Fibroblast of lung (primary cell): ENCODE results near the gene OMD. TPM values are rescaled to one million over a fixed set of nuclear protein-coding genes. Genes with fewer than 3 reads are reported as not detected.

ENCODE experiments used
- DNase-seq, 2 donors: peaks; one replicate each; pipeline versions ENCODE4 v3.0.0 to v3.0.0-alpha.2; 2010; ENCODE audit warnings: low read depth in 2 of 2
- H2AFZ ChIP-seq: 2 replicates; pipeline ENCODE4 v1.5.1; 2012; ENCODE audit warnings: low read length, control low read depth, inconsistent platforms
- H3K27ac ChIP-seq: 2 replicates; pipeline ENCODE4 v1.5.1; 2011; ENCODE audit warnings: low read length, control low read depth; ENCODE audit not compliant: insufficient read depth
- H3K27me3 ChIP-seq: 2 replicates; pipeline ENCODE4 v1.5.1; 2011; ENCODE audit warnings: mild to moderate bottlenecking, low read length; ENCODE audit not compliant: control insufficient read depth, insufficient read depth
- H3K36me3 ChIP-seq: 2 replicates; pipeline ENCODE4 v1.5.1; 2011; ENCODE audit warnings: low read length; ENCODE audit not compliant: control insufficient read depth, insufficient read depth
- H3K4me1 ChIP-seq: 2 replicates; pipeline ENCODE4 v1.5.1; 2011; ENCODE audit warnings: low read length; ENCODE audit not compliant: control insufficient read depth, insufficient read depth; ENCODE audit errors: extremely low read depth
- H3K4me2 ChIP-seq: 2 replicates; pipeline ENCODE4 v1.5.1; 2011; ENCODE audit warnings: low read length, control low read depth; ENCODE audit not compliant: insufficient read depth; ENCODE audit errors: extremely low read depth
- H3K4me3 ChIP-seq, 4 experiments: fragments of 200-600 bp in 1 of 4; sonication (generic) in 1 of 4; replicated peaks in 1 of 4; 2 replicates each; pipeline ENCODE4 v1.5.1; 2011 to 2016; ENCODE audit warnings: low read length in 4 of 4, low read depth in 3 of 4, mild to moderate bottlenecking in 3 of 4, control low read depth in 2 of 4, inconsistent platforms in 1 of 4, mixed read lengths in 1 of 4; ENCODE audit not compliant: insufficient read depth in 1 of 4; ENCODE audit errors: control extremely low read depth in 1 of 4
- H3K79me2 ChIP-seq: 2 replicates; pipeline ENCODE4 v1.5.1; 2012; ENCODE audit warnings: mild to moderate bottlenecking, low read length, inconsistent platforms; ENCODE audit not compliant: control insufficient read depth, insufficient read depth
- H3K9ac ChIP-seq: 2 replicates; pipeline ENCODE4 v1.5.1; 2011; ENCODE audit warnings: mild to moderate bottlenecking, low read length, control low read depth; ENCODE audit not compliant: insufficient read depth
- H3K9me3 ChIP-seq: 2 replicates; pipeline ENCODE4 v1.5.1; 2012; ENCODE audit warnings: low read depth, low read length; ENCODE audit not compliant: control insufficient read depth, insufficient read depth
- H4K20me1 ChIP-seq: 2 replicates; pipeline ENCODE4 v1.5.1; 2011; ENCODE audit warnings: low read length; ENCODE audit not compliant: control insufficient read depth, insufficient read depth; ENCODE audit errors: extremely low read depth
- CTCF ChIP-seq, 2 donors: IDR thresholded peaks in 1 of 2; conservative IDR thresholded peaks in 1 of 2; 1 replicate in 1 of 2; 2 replicates in 1 of 2; pipeline ENCODE4 v1.5.1; 2011 to 2012; ENCODE audit warnings: low read length in 2 of 2, control low read depth in 1 of 2, inconsistent platforms in 1 of 2, low read depth in 1 of 2, mild to moderate bottlenecking in 1 of 2
- EZH2 ChIP-seq: IDR thresholded peaks from 2 replicates; pipeline ENCODE4 v1.5.1; 2012; ENCODE audit warnings: low read length, control low read depth, mild to moderate bottlenecking; ENCODE audit errors: missing control alignments
- polyA plus RNA-seq, 2 donors: library from polyadenylated mRNA; depleted of rRNA in 1 of 2; stranded (reverse) in 1 of 2; unstranded in 1 of 2; fragments of >200 nt; gene quantifications; 2 replicates each; pipeline ENCODE4 v1.2.1, GENCODE V29; 2011 to 2012; ENCODE audit warnings: missing spikeins in 1 of 2
- total RNA-seq: library from RNA; depleted of rRNA; stranded (reverse); fragments of >200 nt; gene quantifications from 2 replicates; pipeline ENCODE4 v1.2.1, GENCODE V29; 2014

OMD gene
- total and polyA plus RNA-seq, 2 donors (not counting 1 experiment from before 2014, with no cell fraction given): 0.07 to 0.17 TPM

GRCh38 chr9:92438900-92439526, 14.7 kb upstream of the OMD start:
- Histone ChIP-seq H3K27me3 (no peaks in the 10 kb centered on the region), H3K36me3 (no peaks in the 10 kb centered on the region), H3K4me3 (no peak overlapping the region), H3K27ac (no peak overlapping the region), H3K79me2 (no peaks in the 10 kb centered on the region), H2AFZ (no peak overlapping the region), H3K9me3 (no peaks in the 10 kb centered on the region), H3K4me2 (no peak overlapping the region), H3K4me1 (no peaks in the 10 kb centered on the region), H3K9ac (no peak overlapping the region), H4K20me1 (no peaks in the 10 kb centered on the region)
- DNase-seq: peak in 1 of 2 donors; percentile 71
- TF ChIP-seq CTCF (conservative IDR thresholded peaks at IDR 0.05 in 1 of 2, IDR thresholded peaks at IDR 0.05 in 1 of 2; ENCODE audit: low read depth in 1 of 2, low read length in 2 of 2) (peak; percentile 6 to 12), EZH2 (no peak)

GRCh38 chr9:92435263-92435662, 11.0 kb upstream of the OMD start:
- no peak for TF ChIP-seq CTCF (conservative IDR thresholded peaks at IDR 0.05 in 1 of 2, IDR thresholded peaks at IDR 0.05 in 1 of 2; ENCODE audit: low read depth in 1 of 2, low read length in 2 of 2)
- TF ChIP-seq EZH2: no peak
- Histone ChIP-seq H3K79me2 (no peaks in the 10 kb centered on the region), H4K20me1 (no peaks in the 10 kb centered on the region), H3K36me3 (no peaks in the 10 kb centered on the region), H3K9ac (no peak overlapping the region), H2AFZ (no peak overlapping the region), H3K4me2 (no peak overlapping the region), H3K27me3 (no peaks in the 10 kb centered on the region), H3K4me3 (no peak overlapping the region), H3K4me1 (no peaks in the 10 kb centered on the region), H3K9me3 (no peaks in the 10 kb centered on the region), H3K27ac (no peak overlapping the region)
- no peak for DNase-seq

- H3K4me2 ChIP-seq: no peak overlapping the region
- H2AFZ ChIP-seq: no peak overlapping the region
- TF ChIP-seq EZH2: no peak
- TF ChIP-seq CTCF (conservative IDR thresholded peaks at IDR 0.05 in 1 of 2, IDR thresholded peaks at IDR 0.05 in 1 of 2; ENCODE audit: low read depth in 1 of 2, low read length in 2 of 2): no peak
These were observed 8.8 kb upstream of the OMD start for GRCh38 chr9:92432972-92433548.

More at GRCh38 chr9:92432972-92433548, 8.8 kb upstream of the OMD start:
- no peaks in the 10 kb centered on the region for H4K20me1 ChIP-seq
- no peaks in the 10 kb centered on the region for H3K27me3 ChIP-seq
- no peaks in the 10 kb centered on the region for H3K4me1 ChIP-seq
- no peaks in the 10 kb centered on the region for H3K36me3 ChIP-seq
- no peak overlapping the region for H3K9ac ChIP-seq
- no peak for DNase-seq
- H3K4me3 ChIP-seq: no peak overlapping the region
- H3K27ac ChIP-seq: no peak overlapping the region
- H3K9me3 ChIP-seq: no peaks in the 10 kb centered on the region
- H3K79me2 ChIP-seq: no peaks in the 10 kb centered on the region
